Loucy (cell line): ENCODE data around the gene ZYX.

Experiments used
- H2AFZ ChIP-seq: fragments of 200-600 bp; sonication (generic); 2 replicates; pipeline ENCODE4 v1.6.0; 2016; ENCODE audit warnings: antibody characterized with exemption, mild to moderate bottlenecking, low read length, moderate library complexity
- H3F3A ChIP-seq: fragments of 200-600 bp; 2 replicates; pipeline ENCODE4 v1.6.0; 2016; ENCODE audit warnings: antibody characterized with exemption, low read depth, mild to moderate bottlenecking
- H3K27me3 ChIP-seq: fragments of 200-600 bp; sonication (generic); 2 replicates; pipeline ENCODE4 v1.6.1; 2014; ENCODE audit warnings: low read length, mild to moderate bottlenecking; ENCODE audit not compliant: insufficient read depth, poor library complexity, severe bottlenecking
- H3K36me3 ChIP-seq: fragments of 200-600 bp; sonication (generic); 2 replicates; pipeline ENCODE4 v1.6.1; 2016; ENCODE audit warnings: low read length; ENCODE audit not compliant: insufficient read depth
- H3K4me1 ChIP-seq: fragments of 200-600 bp; sonication (generic); 2 replicates; pipeline ENCODE4 v1.5.1; 2014; ENCODE audit warnings: low read length, mild to moderate bottlenecking; ENCODE audit not compliant: insufficient read depth, poor library complexity, severe bottlenecking
- H3K4me2 ChIP-seq: fragments of 200-600 bp; sonication (generic); 2 replicates; pipeline ENCODE4 v1.6.0; 2014; ENCODE audit warnings: antibody characterized with exemption, low read length, low read depth, mild to moderate bottlenecking; ENCODE audit not compliant: poor library complexity, severe bottlenecking
- H3K4me3 ChIP-seq: fragments of 200-600 bp; sonication (generic); 2 replicates; pipeline ENCODE4 v1.5.1; 2014; ENCODE audit warnings: low read length, mild to moderate bottlenecking, mixed read lengths; ENCODE audit not compliant: poor library complexity, severe bottlenecking
- H3K79me2 ChIP-seq: fragments of 200-600 bp; sonication (generic); 2 replicates; pipeline ENCODE4 v1.6.1; 2014; ENCODE audit warnings: low read length; ENCODE audit not compliant: insufficient read depth
- H3K9ac ChIP-seq: fragments of 200-600 bp; sonication (generic); 2 replicates; pipeline ENCODE4 v1.6.0; 2014; ENCODE audit warnings: mild to moderate bottlenecking, low read depth, low read length, moderate library complexity; ENCODE audit not compliant: poor library complexity, severe bottlenecking
- H3K9me2 ChIP-seq: fragments of 200-600 bp; sonication (generic); replicated peaks from 2 replicates; pipeline ENCODE4 v1.6.1; 2016; ENCODE audit warnings: low read depth, low read length, mixed read lengths
- H3K9me3 ChIP-seq: fragments of 200-600 bp; sonication (generic); 2 replicates; pipeline ENCODE4 v1.6.1; 2014; ENCODE audit warnings: mild to moderate bottlenecking, antibody characterized with exemption, low read length, low read depth; ENCODE audit not compliant: insufficient read depth
- H4K20me1 ChIP-seq: fragments of 200-600 bp; sonication (generic); 2 replicates; pipeline ENCODE4 v1.6.0; 2014; ENCODE audit warnings: antibody characterized with exemption, low read length, mild to moderate bottlenecking; ENCODE audit not compliant: insufficient read depth, poor library complexity, severe bottlenecking
- CTCF ChIP-seq: fragments of 200-600 bp; sonication (generic); conservative IDR thresholded peaks from 2 replicates; pipeline ENCODE4 v1.5.1; 2014; ENCODE audit warnings: mild to moderate bottlenecking, antibody characterized with exemption, low read length
- EZH2phosphoT487 ChIP-seq: fragments of 200-600 bp; IDR thresholded peaks from 2 replicates; pipeline ENCODE4 v1.6.1; 2018; ENCODE audit warnings: antibody characterized with exemption, mild to moderate bottlenecking, moderate library complexity, borderline replicate concordance

The ZYX gene

GRCh38 chr7:143429770-143430698 is 48.9 kb downstream of the ZYX start:
- Histone ChIP-seq H3K4me1 (no peaks in the 10 kb centered on the region), H3K9ac (no peak overlapping the region), H2AFZ (no peak overlapping the region), H3K4me2 (no peak overlapping the region), H3K4me3 (no peak overlapping the region), H3K27me3 (no peaks in the 10 kb centered on the region), H4K20me1 (no peaks in the 10 kb centered on the region), H3K79me2 (no peaks in the 10 kb centered on the region), H3F3A (no peaks in the 10 kb centered on the region), H3K36me3 (no peaks in the 10 kb centered on the region), H3K9me2 (no peaks in the 10 kb centered on the region), H3K9me3 (no peaks in the 10 kb centered on the region)
- TF ChIP-seq EZH2phosphoT487 (no peak), CTCF (no peak)

GRCh38 chr7:143431109-143431508 is 50.0 kb downstream of the ZYX start:
- Histone ChIP-seq H3F3A (no peaks in the 10 kb centered on the region), H3K79me2 (no peaks in the 10 kb centered on the region), H3K27me3 (no peaks in the 10 kb centered on the region), H3K4me2 (no peak overlapping the region), H2AFZ (no peak overlapping the region), H3K9me3 (no peaks in the 10 kb centered on the region), H3K36me3 (no peaks in the 10 kb centered on the region), H4K20me1 (no peaks in the 10 kb centered on the region), H3K9me2 (no peaks in the 10 kb centered on the region), H3K9ac (no peak overlapping the region), H3K4me1 (no peaks in the 10 kb centered on the region), H3K4me3 (no peak overlapping the region)
- no peak for TF ChIP-seq EZH2phosphoT487
- no peak for TF ChIP-seq CTCF

- Histone ChIP-seq H3K79me2 (no peaks in the 10 kb centered on the region), H3K36me3 (no peaks in the 10 kb centered on the region), H3K27me3 (no peaks in the 10 kb centered on the region), H3K9ac (no peak overlapping the region), H3F3A (no peaks in the 10 kb centered on the region), H3K4me3 (no peak overlapping the region), H2AFZ (no peak overlapping the region), H3K9me3 (no peaks in the 10 kb centered on the region), H3K4me1 (peaks cover 11% of the 10 kb centered on the region), H3K4me2 (no peak overlapping the region), H3K9me2 (no peaks in the 10 kb centered on the region), H4K20me1 (no peaks in the 10 kb centered on the region)
- TF ChIP-seq EZH2phosphoT487 (no peak), CTCF (no peak)
Measured at GRCh38 chr7:143433759-143434158, 52.6 kb downstream of the ZYX start.
